GM18873 (cell line): ENCODE results near the gene ACSM5.
"Not testable (repeated sequence)": the region's sequence is repeated elsewhere in the genome, so short reads cannot be mapped to it uniquely, and the experiment has no call there.

Source experiments
- ATAC-seq: cut with Tn5 transposase; IDR thresholded peaks from one replicate; pipeline ENCODE4 v1.9.1; 2021; ENCODE audit warnings: mild to moderate bottlenecking, moderate library complexity, moderate number of reproducible peaks; ENCODE audit not compliant: unreplicated experiment, low FRiP score

Gene ACSM5

DNA sequence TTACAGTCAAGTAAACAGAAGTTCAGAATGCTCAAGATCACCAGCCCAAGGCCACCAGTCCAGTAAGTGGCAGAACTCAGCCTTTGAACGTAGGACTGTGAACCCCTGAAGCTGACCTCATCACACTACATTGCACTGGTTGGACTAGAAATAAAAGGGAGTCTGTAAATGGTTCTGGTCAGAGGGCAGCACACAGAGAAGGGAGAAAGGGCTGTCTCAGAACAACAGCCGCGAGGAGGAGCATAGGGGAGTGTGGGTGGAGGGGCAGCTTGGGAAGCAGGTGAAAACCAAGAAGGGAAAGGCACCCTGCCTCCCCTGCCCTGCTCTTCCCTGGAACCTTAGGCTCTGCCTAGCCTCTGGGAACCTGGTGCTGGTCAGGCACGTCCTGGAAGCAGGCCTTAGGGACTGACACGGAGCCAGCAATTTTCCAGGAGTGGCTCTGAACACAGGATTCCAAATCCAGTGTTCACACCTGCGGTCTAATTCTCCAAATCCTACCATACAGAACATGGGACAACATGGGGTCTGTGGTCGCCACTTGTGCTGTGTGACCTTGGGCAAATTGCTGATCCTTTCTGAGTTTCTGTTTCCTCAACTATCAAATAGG is 11.8 kb upstream of the ACSM5 start:
- no peak for ATAC-seq

GRCh38 chr16:20398603-20399002 is 10.7 kb upstream of the ACSM5 start:
- ATAC-seq = no peak

- ATAC-seq = no peak
These were observed 10.1 kb upstream of the ACSM5 start for GRCh38 chr16:20399185-20399584.

- ATAC-seq = no peak
These were observed 8.3 kb upstream of the ACSM5 start for GRCh38 chr16:20401066-20401465.

DNA sequence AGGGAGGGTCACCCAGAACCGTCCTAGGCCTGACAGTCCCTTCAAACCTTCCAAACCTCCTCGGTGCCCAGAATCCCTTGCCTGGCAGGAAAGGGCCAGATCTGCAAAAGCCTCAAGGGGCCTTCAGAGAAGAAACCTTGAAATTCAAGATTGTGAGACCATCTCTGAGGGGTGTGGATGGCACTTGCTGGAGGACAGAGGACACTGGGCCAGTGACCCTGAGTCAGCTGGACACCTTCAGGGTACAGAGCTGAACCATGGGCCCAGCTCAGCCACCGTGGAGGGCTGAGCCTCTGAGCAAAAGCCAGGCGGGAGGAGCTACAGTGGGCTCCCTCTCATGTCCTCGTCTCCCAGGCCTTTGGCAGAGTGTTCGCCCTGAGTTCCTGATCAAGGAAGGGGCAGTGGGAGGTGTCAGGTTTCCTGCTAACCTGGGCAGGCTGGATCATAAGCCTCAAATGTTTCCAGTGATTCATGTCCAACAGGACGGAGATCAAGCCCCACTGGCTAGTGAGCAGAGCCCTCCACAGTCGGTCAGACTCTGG is 7.8 kb upstream of the ACSM5 start:
- no peak for ATAC-seq

GRCh38 chr16:20402651-20403050 is 6.7 kb upstream of the ACSM5 start:
- ATAC-seq = no peak

- no peak for ATAC-seq
These were observed 4.7 kb upstream of the ACSM5 start, which contains the start of gene PDILT for GRCh38 chr16:20404637-20405036. TSS of gene PDILT (minus strand) at chr16:20404737. CDS start at chr16:20399300, 5,437 bp downstream.

- no peak for ATAC-seq
These were observed 888 bp downstream of the ACSM5 start for GRCh38 chr16:20410121-20410723.

- ATAC-seq = no peak
These were observed 1.7 kb downstream of the ACSM5 start for GRCh38 chr16:20411055-20411454.

DNA sequence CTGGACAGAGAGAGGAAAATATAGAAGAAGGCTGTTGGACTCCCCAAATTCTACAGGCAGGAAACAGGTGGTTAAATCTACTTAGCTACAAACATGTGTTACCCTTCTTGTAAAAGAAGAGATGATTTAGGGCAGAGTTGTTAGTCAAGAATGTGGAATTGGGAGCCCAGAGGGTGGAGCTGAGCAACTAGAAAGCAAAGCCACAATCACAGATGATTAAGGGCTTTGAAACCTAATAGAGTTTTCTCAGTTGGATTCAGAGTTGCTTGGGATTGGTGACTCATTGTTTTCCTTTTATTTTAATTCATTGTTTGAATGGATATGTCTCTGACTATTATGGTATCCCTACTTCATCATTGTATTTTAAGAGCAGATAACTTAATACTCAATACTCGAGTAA is 6.2 kb downstream of the ACSM5 start:
- ATAC-seq = no peak

DNA sequence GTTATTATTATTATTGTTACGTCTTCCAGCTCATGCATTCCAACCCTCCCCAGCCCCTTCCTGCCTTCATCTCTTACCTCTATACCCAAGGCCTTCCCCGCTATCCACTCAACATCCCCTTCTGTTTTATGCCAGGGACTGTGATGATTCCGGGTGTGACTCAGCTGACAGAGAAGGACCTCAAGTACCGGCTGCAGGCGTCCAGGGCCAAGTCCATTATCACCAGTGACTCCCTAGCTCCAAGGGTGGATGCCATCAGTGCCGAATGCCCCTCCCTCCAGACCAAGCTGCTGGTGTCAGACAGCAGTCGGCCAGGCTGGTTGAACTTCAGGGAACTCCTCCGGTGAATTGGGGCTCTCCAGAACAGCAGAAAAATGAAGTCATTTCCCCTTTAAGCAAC is 9.8 kb downstream of the ACSM5 start:
- ATAC-seq = not testable (repeated sequence)

- not testable (repeated sequence) for ATAC-seq
These were observed 12.4 kb downstream of the ACSM5 start for GRCh38 chr16:20421748-20422147.

GRCh38 chr16:20423772-20424128 is 14.4 kb downstream of the ACSM5 start:
- ATAC-seq = not testable (repeated sequence)

- no peak for ATAC-seq
These were observed 15.0 kb downstream of the ACSM5 start for GRCh38 chr16:20424129-20424866.

DNA sequence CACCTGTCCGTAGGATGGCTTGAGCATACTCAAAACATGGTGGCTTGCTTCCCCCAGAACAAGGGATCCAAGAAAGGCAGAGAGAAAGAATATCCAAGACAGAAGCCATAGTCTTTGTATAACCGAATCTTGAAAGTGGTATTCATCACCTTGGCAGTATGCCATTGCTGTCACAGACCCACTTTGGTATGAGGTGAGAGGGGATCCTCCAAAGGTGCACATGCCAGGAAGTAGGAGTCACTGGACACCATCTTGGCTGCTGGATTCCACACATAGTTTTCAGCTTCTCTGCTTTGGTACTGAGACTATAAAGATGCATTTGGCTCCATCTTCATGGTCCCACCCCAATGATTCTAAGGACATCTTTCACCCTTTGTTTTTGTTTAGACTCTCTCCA is 18.1 kb downstream of the ACSM5 start:
- ATAC-seq = not testable (repeated sequence)

- ATAC-seq = not testable (repeated sequence)
These were observed 20.2 kb downstream of the ACSM5 start for GRCh38 chr16:20429499-20429898.

DNA sequence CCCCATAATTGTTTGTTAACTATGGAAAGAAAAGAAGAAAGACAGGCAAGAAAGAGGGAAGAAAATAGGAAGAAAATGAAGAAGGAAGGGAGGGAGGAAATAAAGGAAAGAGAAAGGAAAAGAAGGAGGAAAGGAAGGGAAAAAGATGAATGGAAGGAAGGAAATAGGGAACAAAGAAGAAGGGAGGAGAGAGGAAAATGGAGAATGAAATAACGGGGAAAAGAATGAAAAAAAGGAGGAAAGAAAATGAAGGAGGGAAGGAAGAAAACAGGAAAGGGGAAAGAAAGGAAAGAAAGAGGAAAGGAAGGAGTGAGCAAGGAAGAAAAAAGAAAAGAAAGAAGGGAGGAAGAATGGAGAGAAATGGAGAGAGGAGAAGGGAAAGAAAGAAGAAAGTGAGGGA is 21.1 kb downstream of the ACSM5 start:
- not testable (repeated sequence) for ATAC-seq

GRCh38 chr16:20430948-20431347 is 21.6 kb downstream of the ACSM5 start:
- ATAC-seq = no peak

GRCh38 chr16:20438950-20439349 is 29.6 kb downstream of the ACSM5 start:
- ATAC-seq = not testable (repeated sequence)

- ATAC-seq = not testable (repeated sequence)
These were observed 30.5 kb downstream of the ACSM5 start for GRCh38 chr16:20439820-20440231.

DNA sequence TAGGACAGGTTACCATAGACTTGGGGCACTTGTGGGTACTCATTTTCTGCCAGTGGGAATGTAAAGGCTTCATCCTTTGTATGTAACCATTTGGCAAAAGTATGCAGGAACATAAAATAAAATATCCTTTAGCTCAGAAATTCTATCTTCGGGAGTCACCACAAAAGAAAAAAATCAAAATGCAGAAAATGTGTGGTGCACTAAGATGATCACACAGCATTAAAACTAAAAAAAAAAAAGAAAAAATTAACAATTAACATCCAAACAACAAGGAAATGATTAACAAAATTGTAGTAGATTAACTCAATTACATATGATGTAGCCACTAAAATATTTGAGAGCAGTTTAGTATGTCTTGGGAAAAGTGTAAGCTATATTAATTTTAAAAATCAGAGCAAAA is 31.4 kb downstream of the ACSM5 start:
- ATAC-seq = not testable (repeated sequence)
